ENCODE results near the gene INTS6.

The INTS6 gene

DNA sequence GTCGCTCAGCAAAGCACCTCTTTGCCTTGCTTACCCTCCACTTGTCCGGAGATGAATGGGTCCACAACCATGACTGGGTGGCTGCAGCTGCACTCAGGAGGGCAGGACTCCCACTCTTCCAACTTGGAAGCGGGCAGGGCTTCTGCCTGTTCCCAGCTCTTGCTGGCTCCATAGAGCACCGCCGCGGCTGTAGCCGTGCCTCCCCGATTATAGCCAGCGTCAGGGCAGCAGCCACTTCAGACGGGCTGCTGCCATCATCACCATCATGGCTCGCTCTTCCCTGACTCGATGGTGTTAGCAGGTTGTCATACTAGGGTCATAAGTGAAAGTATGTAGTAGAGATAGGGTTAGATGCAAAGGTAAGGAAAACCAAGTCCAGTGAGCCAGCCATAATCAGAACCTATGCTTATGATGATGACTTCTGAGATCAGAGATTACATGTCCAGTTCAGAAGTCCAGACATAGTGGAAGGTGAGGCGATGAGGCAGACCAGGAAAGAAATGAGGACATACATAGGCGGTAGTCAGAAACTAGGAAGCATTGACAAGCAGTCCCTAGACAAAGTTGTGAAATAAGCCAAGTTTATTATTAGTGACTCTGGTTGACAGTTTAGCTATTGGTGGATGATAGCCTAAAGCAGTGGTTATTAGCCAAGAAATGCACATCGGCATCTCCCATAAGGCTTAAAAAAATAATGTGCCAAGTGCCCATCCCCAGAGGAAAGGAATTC lies 4.4 kb upstream of the INTS6 start:
- H3K4me3 ChIP-seq, result no peak overlapping the region
- no peak for TF ChIP-seq Cebpa-rat (IDR thresholded peaks at IDR 0.05)
- H3K27ac ChIP-seq, result no peak overlapping the region
- H3K9me3 ChIP-seq, result peaks cover 24% of the 10 kb centered on the region
- H4K20me1 ChIP-seq, result no peaks in the 10 kb centered on the region
- H3K4me1 ChIP-seq, result peaks cover 16% of the 10 kb centered on the region
- no peak overlapping the region for H3K9ac ChIP-seq
- no peaks in the 10 kb centered on the region for H3K27me3 ChIP-seq
- no peak overlapping the region for H3K4me2 ChIP-seq
- H3K36me3 ChIP-seq, result peaks cover 23% of the 10 kb centered on the region

DNA sequence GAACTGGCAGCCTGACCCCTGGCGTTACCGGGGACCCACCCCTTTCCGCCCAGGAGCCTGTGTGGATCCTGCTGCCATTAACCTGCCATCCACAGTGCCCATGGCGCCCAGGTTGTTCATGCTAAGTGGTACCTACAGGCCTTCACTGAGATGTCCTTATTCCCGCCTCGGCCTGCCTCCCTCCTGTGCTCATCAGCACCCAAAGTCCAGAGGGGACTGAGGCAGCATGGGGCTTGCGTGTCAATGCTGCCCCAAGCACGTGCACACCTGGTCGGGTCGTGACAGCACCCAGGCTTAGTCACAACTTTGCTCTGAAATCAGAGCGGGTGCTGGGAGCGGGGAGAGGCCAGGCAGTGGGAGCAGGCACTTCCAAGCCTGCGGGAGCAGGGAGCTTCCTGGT lies 3.7 kb upstream of the INTS6 start:
- H3K9me3 ChIP-seq, result peaks cover 24% of the 10 kb centered on the region
- H3K4me2 ChIP-seq, result no peak overlapping the region
- no peaks in the 10 kb centered on the region for H4K20me1 ChIP-seq
- peaks cover 16% of the 10 kb centered on the region for H3K4me1 ChIP-seq
- 0 out of 2 replicates have a peak overlapping the region, but pooled peaks have one; percentile 2 for H3K4me3 ChIP-seq
- H3K9ac ChIP-seq, result no peak overlapping the region
- H3K27me3 ChIP-seq, result no peaks in the 10 kb centered on the region
- no peak overlapping the region for H3K27ac ChIP-seq
- H3K36me3 ChIP-seq, result peaks cover 23% of the 10 kb centered on the region
- TF ChIP-seq Cebpa-rat (IDR thresholded peaks at IDR 0.05), result no peak

DNA sequence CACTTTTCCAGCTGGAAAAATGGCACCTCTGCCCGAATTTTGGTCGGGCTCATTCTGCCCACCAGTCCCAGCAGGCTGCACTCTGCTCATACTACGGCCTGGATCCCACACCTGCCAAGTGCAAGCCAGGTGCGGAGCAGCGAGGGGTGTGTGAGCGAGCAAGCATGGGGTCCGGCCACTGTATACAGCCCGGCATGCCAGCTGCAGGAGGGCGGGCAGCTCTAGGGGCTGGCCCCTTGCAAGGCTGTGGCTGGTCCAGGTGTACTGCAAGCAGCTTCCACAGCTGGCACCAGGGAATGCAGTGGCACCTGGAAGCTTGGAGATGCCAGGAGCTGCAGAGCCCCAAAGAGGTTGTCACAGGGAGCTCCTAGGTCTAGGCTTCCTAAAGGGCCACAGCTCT lies 2.7 kb upstream of the INTS6 start:
- no peaks in the 10 kb centered on the region for H3K27me3 ChIP-seq
- no peak for TF ChIP-seq Cebpa-rat (IDR thresholded peaks at IDR 0.05)

DNA sequence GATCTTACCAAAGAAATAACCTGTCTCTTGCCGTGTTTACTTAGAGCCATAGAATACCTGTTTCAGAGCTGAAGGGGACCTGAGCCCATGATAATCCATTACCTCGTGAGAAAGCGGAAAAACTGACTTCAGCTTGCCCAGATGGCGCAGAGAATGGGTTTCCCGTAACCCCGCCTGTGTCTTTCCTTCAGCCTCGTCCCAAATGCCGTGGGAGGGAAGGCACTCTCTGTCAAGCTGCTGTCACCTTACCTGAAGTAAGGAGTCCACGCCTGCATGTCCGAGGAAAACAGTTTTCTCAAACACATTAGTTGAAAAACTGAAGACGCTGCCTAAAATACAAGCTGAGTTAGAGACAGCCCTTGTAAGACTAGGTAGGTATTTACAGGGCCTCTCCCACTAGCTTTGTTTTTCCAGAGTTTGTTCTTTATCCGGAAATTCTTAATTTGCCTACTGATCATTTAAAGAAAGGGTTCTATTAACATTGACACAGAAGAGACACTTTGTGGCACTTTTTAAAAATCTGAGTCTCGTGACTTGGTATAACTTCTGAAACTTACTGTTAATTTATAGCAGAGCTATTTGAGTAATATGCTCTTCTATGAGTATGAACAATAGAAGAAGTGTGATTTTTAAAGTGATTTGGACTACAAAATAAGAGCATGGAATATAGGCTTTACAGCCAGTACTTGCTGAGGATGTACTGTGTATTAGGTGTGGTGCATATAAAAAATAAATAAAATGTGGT lies 1.3 kb upstream of the INTS6 start:
- Histone ChIP-seq H4K20me1 (no peaks in the 10 kb centered on the region), H3K4me2 (peak overlapping the region; percentile 96), H3K27me3 (no peaks in the 10 kb centered on the region), H3K4me1 (peaks cover 35% of the 10 kb centered on the region), H3K9me3 (peaks cover 24% of the 10 kb centered on the region), H3K36me3 (peaks cover 26% of the 10 kb centered on the region), H3K9ac (peak overlapping the region; percentile 99), H3K27ac (peak overlapping the region; percentile 100), H3K4me3 (peak overlapping the region; percentile 80)
- TF ChIP-seq Cebpa-rat (IDR thresholded peaks at IDR 0.05), result no peak

More for the DNA sequence above, 2.7 kb upstream of the INTS6 start:
- Histone ChIP-seq H3K27ac (no peak overlapping the region), H3K4me1 (peaks cover 22% of the 10 kb centered on the region), H3K36me3 (peaks cover 23% of the 10 kb centered on the region), H3K4me3 (0 out of 2 replicates have a peak overlapping the region, but pooled peaks have one; percentile 2), H3K4me2 (no peak overlapping the region), H4K20me1 (no peaks in the 10 kb centered on the region), H3K9ac (no peak overlapping the region), H3K9me3 (peaks cover 24% of the 10 kb centered on the region)

DNA sequence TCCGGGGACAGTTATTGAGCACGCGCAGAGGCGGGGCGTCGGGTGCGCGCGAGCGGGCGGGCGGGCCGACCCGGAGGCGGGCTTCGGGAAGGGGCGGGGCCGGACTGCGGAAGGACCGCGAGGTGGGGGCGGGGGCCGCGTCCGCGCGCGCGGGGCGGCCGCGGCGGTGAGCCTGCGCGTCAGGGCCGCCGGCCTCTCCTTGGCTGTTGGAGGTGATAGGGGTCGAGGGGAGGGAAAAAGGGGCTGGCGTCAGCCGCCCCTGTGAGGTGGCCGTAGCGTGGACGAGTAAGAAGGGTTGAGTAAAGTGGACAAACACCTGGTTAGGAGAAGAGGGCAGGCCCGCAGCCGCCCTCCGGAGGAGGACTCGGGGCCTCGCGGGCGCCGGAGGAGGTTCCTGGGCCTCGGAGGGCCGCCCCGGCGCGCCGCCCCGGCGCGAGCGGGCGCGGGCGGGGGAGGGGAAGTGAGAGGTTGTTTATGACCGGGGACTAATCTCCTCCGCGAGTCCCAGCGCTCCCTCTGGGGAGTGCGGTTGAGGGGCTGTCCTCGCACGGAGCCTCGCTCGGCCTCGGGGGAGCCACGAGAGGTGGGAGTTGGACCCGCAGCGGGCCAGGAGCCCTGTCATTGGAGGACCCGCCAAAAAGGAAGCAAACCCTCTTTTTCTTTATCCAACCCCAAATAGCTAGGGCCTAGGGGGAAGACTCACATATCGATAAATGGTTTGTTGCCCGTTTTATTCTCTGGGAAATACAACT lies 547 bp upstream of the INTS6 start:
- peak overlapping the region; percentile 96 for H3K4me2 ChIP-seq
- H3K27me3 ChIP-seq, result no peaks in the 10 kb centered on the region
- peak overlapping the region; percentile 80 for H3K4me3 ChIP-seq
- H3K36me3 ChIP-seq, result peaks cover 28% of the 10 kb centered on the region
- TF ChIP-seq Cebpa-rat (IDR thresholded peaks at IDR 0.05), result no peak
- H3K4me1 ChIP-seq, result peaks cover 37% of the 10 kb centered on the region
- H3K27ac ChIP-seq, result peak overlapping the region; percentile 100
- peak overlapping the region; percentile 99 for H3K9ac ChIP-seq
- H4K20me1 ChIP-seq, result no peaks in the 10 kb centered on the region
- H3K9me3 ChIP-seq, result peaks cover 24% of the 10 kb centered on the region

DNA sequence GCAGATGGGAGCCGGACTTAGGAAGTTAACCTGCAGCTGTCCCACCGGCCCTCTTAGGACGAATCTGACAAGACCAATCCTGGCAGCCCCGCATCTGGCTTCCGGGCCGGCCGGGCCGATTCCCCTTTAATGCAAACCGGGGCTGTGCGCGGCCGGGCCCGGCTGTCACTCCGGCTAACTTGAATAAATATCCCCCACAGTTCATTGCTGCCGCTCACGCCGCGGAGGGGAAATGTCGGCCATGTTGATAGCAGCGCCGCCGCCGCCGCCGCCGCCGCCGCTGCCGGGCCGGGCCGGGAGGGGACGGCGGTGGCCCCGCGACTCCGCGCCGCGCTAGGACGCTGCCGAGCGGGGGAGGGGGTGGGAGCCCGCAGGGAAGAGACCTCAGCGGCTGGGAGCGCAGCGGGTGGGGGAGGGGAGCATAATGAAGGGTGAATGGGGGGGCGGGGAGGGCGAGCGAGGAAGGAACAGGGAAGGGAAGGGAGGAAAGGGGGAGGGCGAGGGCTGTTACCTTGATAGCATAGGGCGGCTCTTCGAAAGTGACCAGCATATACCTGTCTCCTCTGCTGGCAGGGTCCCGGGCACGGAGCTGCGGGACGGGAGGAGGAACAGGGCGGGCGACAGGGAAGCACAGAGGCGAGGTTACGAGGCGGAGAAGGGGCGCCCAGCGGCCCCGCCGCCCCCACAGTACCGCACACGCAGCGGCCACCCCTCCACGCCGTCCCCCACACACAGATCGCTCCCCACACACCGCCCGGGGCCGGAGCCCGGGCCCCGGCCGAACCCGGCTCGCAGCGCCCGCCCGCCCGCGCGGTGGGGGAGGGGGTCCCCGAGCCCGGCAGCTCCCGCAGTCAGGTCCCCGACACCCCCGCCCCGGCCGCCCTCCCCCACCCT lies 1.1 kb downstream of the INTS6 start:
- no peaks in the 10 kb centered on the region for H4K20me1 ChIP-seq
- H3K27me3 ChIP-seq, result no peaks in the 10 kb centered on the region
- TF ChIP-seq Cebpa-rat (IDR thresholded peaks at IDR 0.05), result no peak
- peak overlapping the region; percentile 97 for H3K9ac ChIP-seq
- peak overlapping the region; percentile 81 for H3K4me2 ChIP-seq
- H3K9me3 ChIP-seq, result peaks cover 18% of the 10 kb centered on the region
- H3K27ac ChIP-seq, result peak overlapping the region; percentile 98
- peaks cover 33% of the 10 kb centered on the region for H3K36me3 ChIP-seq
- H3K4me1 ChIP-seq, result peaks cover 37% of the 10 kb centered on the region
- H3K4me3 ChIP-seq, result peak overlapping the region; percentile 88

DNA sequence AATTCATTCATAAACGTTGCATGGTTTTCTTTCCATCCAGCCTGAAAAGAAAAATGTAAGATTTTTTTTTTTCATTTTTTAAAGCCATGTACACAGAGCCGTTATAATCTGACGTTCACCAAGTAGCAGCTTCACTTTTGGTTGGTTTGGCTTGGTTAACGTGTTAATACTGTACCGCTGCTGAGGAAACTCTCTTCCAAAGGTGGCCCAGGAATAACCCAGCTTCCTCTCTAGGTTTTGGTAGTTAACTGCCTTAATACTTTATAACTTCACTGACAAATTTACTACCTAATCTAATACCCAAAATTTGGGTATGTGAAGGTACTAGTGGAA lies 1.7 kb downstream of the INTS6 start:
- Histone ChIP-seq H3K27ac (peak overlapping the region; percentile 98), H3K36me3 (peaks cover 26% of the 10 kb centered on the region), H3K27me3 (no peaks in the 10 kb centered on the region), H3K4me3 (peak overlapping the region; percentile 88), H3K9me3 (peaks cover 11% of the 10 kb centered on the region), H3K9ac (peak overlapping the region; percentile 97), H3K4me2 (peak overlapping the region; percentile 81), H4K20me1 (no peaks in the 10 kb centered on the region), H3K4me1 (peaks cover 37% of the 10 kb centered on the region)
- no peak for TF ChIP-seq Cebpa-rat (IDR thresholded peaks at IDR 0.05)

DNA sequence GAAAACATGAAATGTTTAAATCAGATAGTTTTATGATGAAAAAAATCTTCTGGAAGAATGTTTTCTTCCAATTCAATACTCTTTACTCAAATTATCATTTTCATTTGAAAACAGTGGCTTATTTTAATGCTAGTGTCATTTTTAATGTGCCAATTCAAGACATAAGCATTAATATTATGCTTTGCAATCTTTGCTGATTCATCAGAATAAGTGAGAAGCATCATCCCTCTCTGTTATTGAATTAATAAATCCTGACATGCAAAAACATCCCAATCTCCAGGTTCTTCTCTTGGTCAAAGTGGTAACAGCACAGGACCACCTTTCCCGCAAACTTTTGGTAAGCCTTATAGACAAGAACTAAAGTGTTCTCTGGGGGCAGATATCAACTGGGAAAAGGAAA lies 3.8 kb downstream of the INTS6 start:
- H3K36me3 ChIP-seq, result peaks cover 15% of the 10 kb centered on the region; the same call in 1 of the 2 replicates
- H3K9me3 ChIP-seq, result no peaks in the 10 kb centered on the region
- no peaks in the 10 kb centered on the region for H4K20me1 ChIP-seq
- H3K4me1 ChIP-seq, result peaks cover 24% of the 10 kb centered on the region
- H3K27ac ChIP-seq, result no peak overlapping the region
- H3K4me3 ChIP-seq, result no peak overlapping the region
- no peaks in the 10 kb centered on the region for H3K27me3 ChIP-seq
- no peak overlapping the region for H3K9ac ChIP-seq
- no peak for TF ChIP-seq Cebpa-rat (IDR thresholded peaks at IDR 0.05)
- no peak overlapping the region for H3K4me2 ChIP-seq

DNA sequence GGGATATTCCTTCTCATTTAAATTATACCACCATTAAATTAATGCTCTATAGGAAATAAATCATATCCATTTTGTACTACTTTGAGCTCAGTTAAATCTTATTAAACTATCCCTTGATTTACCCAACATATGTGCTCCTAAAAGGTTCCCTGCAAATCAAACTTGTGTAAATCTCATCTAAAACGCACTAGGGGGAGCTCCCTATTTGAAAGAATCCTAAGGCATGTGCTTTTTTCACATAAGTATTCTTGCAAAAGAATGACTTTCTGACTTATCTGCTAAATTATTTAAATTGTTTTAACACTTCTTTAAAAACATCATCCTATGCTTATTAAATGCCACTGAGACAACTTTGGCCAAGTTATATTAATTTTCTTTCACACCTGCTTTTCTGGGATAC lies 7.9 kb downstream of the INTS6 start:
- Histone ChIP-seq H3K9me3 (no peaks in the 10 kb centered on the region), H3K27ac (no peak overlapping the region), H3K4me2 (no peak overlapping the region), H3K36me3 (peaks cover 23% of the 10 kb centered on the region), H3K9ac (no peak overlapping the region), H3K4me1 (peaks cover 9% of the 10 kb centered on the region; the same call in 1 of the 2 replicates), H3K27me3 (no peaks in the 10 kb centered on the region), H4K20me1 (no peaks in the 10 kb centered on the region), H3K4me3 (no peak overlapping the region)
- TF ChIP-seq Cebpa-rat (IDR thresholded peaks at IDR 0.05), result no peak

Data from BLaER1 (cell line).